ENCODE results near the gene PIMREG.

DNA sequence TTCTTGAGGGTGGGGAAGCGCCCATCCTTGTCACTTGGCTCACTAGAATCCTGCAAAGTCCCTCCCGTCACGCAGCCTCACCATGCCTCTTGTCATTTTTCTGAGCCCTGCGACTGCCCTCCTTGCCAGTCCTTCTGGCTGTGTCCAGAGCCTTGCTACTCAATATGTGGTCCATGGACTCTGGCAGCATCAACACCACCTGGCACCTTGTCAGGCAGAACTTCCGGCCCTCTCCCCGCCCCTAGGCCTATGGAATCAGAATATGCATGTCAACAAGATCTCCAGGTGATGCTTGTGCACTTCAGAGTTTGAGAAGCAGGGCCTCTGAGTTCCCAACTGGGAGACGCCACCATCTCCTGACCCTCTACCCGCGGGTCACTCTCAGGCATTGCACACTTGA lies 12.1 kb downstream of the PIMREG start:
- TF ChIP-seq, protein P1, sequence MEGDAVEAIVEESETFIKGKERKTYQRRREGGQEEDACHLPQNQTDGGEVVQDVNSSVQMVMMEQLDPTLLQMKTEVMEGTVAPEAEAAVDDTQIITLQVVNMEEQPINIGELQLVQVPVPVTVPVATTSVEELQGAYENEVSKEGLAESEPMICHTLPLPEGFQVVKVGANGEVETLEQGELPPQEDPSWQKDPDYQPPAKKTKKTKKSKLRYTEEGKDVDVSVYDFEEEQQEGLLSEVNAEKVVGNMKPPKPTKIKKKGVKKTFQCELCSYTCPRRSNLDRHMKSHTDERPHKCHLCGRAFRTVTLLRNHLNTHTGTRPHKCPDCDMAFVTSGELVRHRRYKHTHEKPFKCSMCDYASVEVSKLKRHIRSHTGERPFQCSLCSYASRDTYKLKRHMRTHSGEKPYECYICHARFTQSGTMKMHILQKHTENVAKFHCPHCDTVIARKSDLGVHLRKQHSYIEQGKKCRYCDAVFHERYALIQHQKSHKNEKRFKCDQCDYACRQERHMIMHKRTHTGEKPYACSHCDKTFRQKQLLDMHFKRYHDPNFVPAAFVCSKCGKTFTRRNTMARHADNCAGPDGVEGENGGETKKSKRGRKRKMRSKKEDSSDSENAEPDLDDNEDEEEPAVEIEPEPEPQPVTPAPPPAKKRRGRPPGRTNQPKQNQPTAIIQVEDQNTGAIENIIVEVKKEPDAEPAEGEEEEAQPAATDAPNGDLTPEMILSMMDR (IDR thresholded peaks at IDR 0.05; ENCODE audit: borderline replicate concordance, extremely low read depth, low read length, poor library complexity, severe bottlenecking) = no peak
- no peak for TF ChIP-seq EZH2 (IDR thresholded peaks at IDR 0.05; ENCODE audit: borderline replicate concordance, low read depth, low read length, severe bottlenecking)
